GM23338 (cell line): ENCODE data around the gene LTBP3.

ENCODE experiments used
- CTCF ChIP-seq, 2 experiments: fragments of 200-600 bp in 1 of 2; sonication (generic) in 1 of 2; conservative IDR thresholded peaks; 2 replicates each; pipeline versions ENCODE4 v1.5.1 to v1.6.1; 2016 to 2017; ENCODE audit warnings: antibody characterized with exemption in 2 of 2, low read depth in 2 of 2, mild to moderate bottlenecking in 2 of 2, moderate library complexity in 1 of 2
- REST ChIP-seq: IDR thresholded peaks from one replicate; pipeline ENCODE4 v1.6.1; 2018; ENCODE audit warnings: antibody characterized with exemption; ENCODE audit not compliant: unreplicated experiment

- TF ChIP-seq CTCF (conservative IDR thresholded peaks at IDR 0.05; ENCODE audit: low read depth in 2 of 2) (no peak), REST (no peak)
These were observed 3.9 kb downstream of the LTBP3 start for GRCh38 chr11:65554057-65554818.
